ENCODE measurements around the gene SDHAF2.
"Not testable (repeated sequence)": the region's sequence is repeated elsewhere in the genome, so short reads cannot be mapped to it uniquely, and the experiment has no call there.

The SDHAF2 gene

DNA sequence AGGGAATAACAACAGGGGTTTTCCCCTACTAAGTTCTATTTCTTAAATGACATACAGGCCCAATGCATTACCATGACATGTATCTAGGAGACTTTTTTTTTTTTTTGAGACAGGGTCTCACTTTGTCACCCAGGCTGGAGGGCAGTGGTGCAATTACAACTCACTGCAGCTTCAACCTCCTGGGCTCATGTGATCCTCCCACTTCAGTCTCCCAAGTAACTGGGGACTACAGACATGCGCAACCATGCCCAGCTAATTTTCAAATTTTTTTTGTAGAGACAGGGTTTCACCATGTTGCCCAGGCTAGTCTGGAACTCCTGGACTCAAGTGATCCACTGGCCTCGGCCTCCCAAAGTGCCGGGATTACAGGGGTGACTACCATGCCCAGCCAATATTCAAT lies 7.7 kb upstream of the SDHAF2 start:
- Histone ChIP-seq H3K27me3 (ENCODE audit: control insufficient read depth, insufficient read depth, low read length, poor library complexity, severe bottlenecking) (no peaks in the 10 kb centered on the region), H3K27ac (ENCODE audit: insufficient read depth, low read depth, low read length, poor library complexity, severe bottlenecking) (no peak overlapping the region), H3K36me3 (ENCODE audit: control insufficient read depth, insufficient read depth, low read length) (peaks cover 56% of the 10 kb centered on the region), H3K4me3 (ENCODE audit: insufficient read depth, low read depth, low read length) (no peak overlapping the region), H3K4me1 (ENCODE audit: control insufficient read depth, insufficient read depth, low read length) (no peaks in the 10 kb centered on the region), H3K9me3 (ENCODE audit: control insufficient read depth, low read length) (no peaks in the 10 kb centered on the region)
- 91 to 95% methylated on average over 3 of the region's 3 CpGs for WGBS, 2 experiments

DNA sequence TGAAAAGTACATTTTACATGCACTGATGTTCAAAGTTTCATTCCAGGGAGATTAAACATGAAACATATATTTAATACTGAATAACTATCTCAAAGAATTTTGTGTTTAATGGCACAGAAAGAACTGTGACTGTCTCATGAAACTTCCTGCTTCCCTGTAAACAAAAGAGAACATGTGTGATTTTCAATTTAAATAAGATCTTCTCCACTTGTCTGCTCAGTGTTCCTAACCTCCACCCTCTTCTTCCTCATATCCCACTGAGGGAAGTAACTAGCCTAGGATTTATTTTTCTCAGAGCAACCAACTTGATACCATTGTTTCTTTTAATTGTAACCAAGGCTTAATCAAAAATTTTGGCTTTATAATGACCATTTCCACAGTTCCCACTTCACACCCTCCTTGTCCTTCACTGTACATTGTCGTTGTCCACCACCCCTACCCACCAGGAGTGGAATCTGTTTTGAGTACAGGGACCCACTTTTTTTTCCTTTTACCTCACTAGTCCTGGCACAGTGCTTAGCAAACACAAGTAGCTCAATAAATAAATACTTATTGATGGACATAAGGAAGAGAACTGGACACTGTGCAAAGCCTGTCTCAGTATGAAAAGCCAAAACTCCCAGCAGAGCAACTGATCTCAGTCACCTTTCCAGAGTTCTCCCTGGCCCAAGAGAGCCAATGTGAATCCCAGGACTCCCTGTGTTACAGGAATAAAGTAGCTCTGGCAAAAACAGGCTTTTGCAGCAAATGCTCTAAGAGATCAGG lies 4.4 kb upstream of the SDHAF2 start:
- Histone ChIP-seq H3K27ac (ENCODE audit: insufficient read depth, low read depth, low read length, poor library complexity, severe bottlenecking) (no peak overlapping the region), H3K9me3 (ENCODE audit: control insufficient read depth, low read length) (no peaks in the 10 kb centered on the region), H3K27me3 (ENCODE audit: control insufficient read depth, insufficient read depth, low read length, poor library complexity, severe bottlenecking) (no peaks in the 10 kb centered on the region), H3K4me3 (ENCODE audit: insufficient read depth, low read depth, low read length) (no peak overlapping the region), H3K36me3 (ENCODE audit: control insufficient read depth, insufficient read depth, low read length) (peaks cover 39% of the 10 kb centered on the region), H3K4me1 (ENCODE audit: control insufficient read depth, insufficient read depth, low read length) (peaks cover 5% of the 10 kb centered on the region)
- 97 to 100% methylated on average over 1 of the region's 1 CpG for WGBS, 2 experiments

DNA sequence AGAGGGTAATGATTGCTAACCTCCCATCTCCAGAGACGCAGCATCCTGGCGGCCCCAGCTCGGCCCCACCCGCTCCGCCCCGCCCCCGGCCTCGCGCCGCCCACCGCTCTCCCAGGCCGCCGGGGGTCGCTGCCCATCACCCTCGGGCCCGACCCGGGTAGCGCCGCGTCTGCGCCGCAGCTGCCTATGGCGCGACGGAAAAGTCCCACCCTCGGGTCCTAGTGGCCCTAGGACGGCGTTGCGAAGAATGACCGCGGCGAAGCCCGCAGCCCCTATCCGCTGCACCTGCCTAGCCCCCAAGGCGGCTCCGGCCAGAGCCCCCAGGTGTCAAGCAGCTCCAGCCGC lies 606 bp upstream of the SDHAF2 start:
- peaks cover 22% of the 10 kb centered on the region for H3K36me3 ChIP-seq (ENCODE audit: control insufficient read depth, insufficient read depth, low read length)
- peaks cover 7% of the 10 kb centered on the region for H3K4me1 ChIP-seq (ENCODE audit: control insufficient read depth, insufficient read depth, low read length)

DNA sequence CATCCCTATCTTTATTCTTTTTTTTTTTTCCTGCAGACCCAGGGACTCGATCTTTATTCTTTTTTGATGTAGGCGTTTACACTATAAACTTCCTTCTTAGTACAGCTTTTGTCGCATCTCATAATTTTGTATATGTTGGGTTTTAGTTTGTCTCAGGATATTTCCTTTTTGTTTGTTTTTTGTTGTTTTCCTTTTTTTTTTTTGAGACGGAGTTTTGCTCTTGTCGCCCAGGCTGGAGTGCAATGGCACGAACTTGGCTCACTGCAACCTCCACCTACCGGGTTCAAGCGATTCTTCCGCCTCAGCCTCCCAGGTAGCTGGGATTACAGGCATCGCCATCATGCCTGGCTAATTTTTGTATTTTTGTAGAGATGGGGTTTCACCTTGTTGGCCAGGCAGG lies 915 bp downstream of the SDHAF2 start:
- 83% methylated on average over 9 of the region's 10 CpGs for WGBS, 2 experiments
- H3K4me3 ChIP-seq (ENCODE audit: insufficient read depth, low read depth, low read length): peak overlapping the region; percentile 97
- H3K4me1 ChIP-seq (ENCODE audit: control insufficient read depth, insufficient read depth, low read length); H3K27ac ChIP-seq (ENCODE audit: insufficient read depth, low read depth, low read length, poor library complexity, severe bottlenecking); H3K27me3 ChIP-seq (ENCODE audit: control insufficient read depth, insufficient read depth, low read length, poor library complexity, severe bottlenecking); H3K9me3 ChIP-seq (ENCODE audit: control insufficient read depth, low read length): not testable (repeated sequence)
- peaks cover 17% of the 10 kb centered on the region for H3K36me3 ChIP-seq (ENCODE audit: control insufficient read depth, insufficient read depth, low read length)

More for the DNA sequence above, 606 bp upstream of the SDHAF2 start:
- peak overlapping the region; percentile 99 for H3K27ac ChIP-seq (ENCODE audit: insufficient read depth, low read depth, low read length, poor library complexity, severe bottlenecking)
- WGBS, 2 experiments: 0% methylated on average over 37 of the region's 37 CpGs
- H3K4me3 ChIP-seq (ENCODE audit: insufficient read depth, low read depth, low read length): peak overlapping the region; percentile 97
- H3K27me3 ChIP-seq (ENCODE audit: control insufficient read depth, insufficient read depth, low read length, poor library complexity, severe bottlenecking): no peaks in the 10 kb centered on the region
- H3K9me3 ChIP-seq (ENCODE audit: control insufficient read depth, low read length): no peaks in the 10 kb centered on the region

DNA sequence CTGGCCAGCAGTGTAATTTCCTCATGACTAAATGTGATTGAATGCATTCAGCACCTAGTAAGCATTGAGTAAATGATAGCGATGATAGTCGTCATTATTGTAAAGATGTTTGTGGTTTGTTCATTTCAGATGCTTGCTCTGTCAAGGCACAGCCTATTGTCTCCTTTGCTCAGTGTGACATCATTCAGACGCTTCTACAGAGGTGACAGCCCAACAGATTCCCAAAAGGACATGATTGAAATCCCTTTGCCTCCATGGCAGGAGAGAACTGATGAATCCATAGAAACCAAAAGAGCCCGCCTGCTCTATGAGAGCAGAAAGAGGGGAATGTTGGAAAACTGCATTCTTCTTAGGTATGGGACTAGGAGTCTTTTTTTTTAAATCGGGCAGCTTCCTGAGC lies 7.6 kb downstream of the SDHAF2 start:
- peaks cover 4% of the 10 kb centered on the region for H3K4me1 ChIP-seq (ENCODE audit: control insufficient read depth, insufficient read depth, low read length)
- peaks cover 43% of the 10 kb centered on the region for H3K36me3 ChIP-seq (ENCODE audit: control insufficient read depth, insufficient read depth, low read length)
- 96 to 97% methylated on average over 5 of the region's 5 CpGs for WGBS, 2 experiments
- no peaks in the 10 kb centered on the region for H3K27me3 ChIP-seq (ENCODE audit: control insufficient read depth, insufficient read depth, low read length, poor library complexity, severe bottlenecking)
- no peak overlapping the region for H3K27ac ChIP-seq (ENCODE audit: insufficient read depth, low read depth, low read length, poor library complexity, severe bottlenecking)
- H3K9me3 ChIP-seq (ENCODE audit: control insufficient read depth, low read length): no peaks in the 10 kb centered on the region
- no peak overlapping the region for H3K4me3 ChIP-seq (ENCODE audit: insufficient read depth, low read depth, low read length)

DNA sequence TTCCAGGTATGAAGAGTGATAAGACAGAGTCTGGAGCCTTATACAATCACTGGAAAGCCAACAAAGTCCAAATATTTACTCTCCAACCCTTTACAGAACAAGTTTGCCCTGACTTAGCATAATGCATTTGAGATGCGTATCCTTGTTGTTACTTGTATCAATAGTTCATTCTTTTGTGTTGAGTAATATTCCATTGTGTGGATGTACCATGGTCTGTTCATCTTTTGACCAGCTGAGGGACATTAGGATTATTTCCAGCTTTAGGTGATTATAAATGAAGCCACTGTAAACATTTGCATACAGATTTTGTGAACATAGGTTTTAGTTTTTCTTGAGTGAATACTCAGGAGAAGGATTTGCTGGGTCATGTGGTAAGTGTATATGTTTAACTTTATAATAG lies 9.7 kb downstream of the SDHAF2 start:
- Histone ChIP-seq H3K4me1 (ENCODE audit: control insufficient read depth, insufficient read depth, low read length) (peaks cover 4% of the 10 kb centered on the region), H3K27me3 (ENCODE audit: control insufficient read depth, insufficient read depth, low read length, poor library complexity, severe bottlenecking) (no peaks in the 10 kb centered on the region), H3K4me3 (ENCODE audit: insufficient read depth, low read depth, low read length) (no peak overlapping the region), H3K36me3 (ENCODE audit: control insufficient read depth, insufficient read depth, low read length) (peaks cover 54% of the 10 kb centered on the region), H3K9me3 (ENCODE audit: control insufficient read depth, low read length) (no peaks in the 10 kb centered on the region), H3K27ac (ENCODE audit: insufficient read depth, low read depth, low read length, poor library complexity, severe bottlenecking) (no peak overlapping the region)
- WGBS, 2 experiments: 97 to 100% methylated on average over 1 of the region's 1 CpG

DNA sequence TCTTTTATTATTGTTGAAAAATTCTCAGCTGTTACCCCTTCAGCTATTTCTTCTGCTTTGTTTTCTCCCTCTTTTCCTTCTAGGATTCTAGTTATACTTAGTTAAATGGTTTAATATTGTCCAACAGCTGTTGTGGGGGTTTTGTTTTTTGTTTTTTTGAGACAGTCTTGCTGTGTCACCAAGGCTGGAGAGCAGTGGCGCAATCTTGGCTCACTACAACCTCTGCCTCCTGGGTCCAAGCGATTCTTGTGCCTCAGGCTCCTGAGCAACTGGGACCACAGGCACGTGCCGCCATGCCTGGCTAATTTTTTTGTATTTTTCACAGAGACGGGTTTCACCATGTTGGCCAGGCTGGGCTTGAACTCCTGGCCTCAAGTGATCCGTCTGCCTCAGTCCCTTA lies 12.7 kb downstream of the SDHAF2 start:
- Histone ChIP-seq H3K27me3 (ENCODE audit: control insufficient read depth, insufficient read depth, low read length, poor library complexity, severe bottlenecking) (no peaks in the 10 kb centered on the region), H3K4me3 (ENCODE audit: insufficient read depth, low read depth, low read length) (no peak overlapping the region), H3K9me3 (ENCODE audit: control insufficient read depth, low read length) (no peaks in the 10 kb centered on the region), H3K36me3 (ENCODE audit: control insufficient read depth, insufficient read depth, low read length) (peaks cover 47% of the 10 kb centered on the region), H3K27ac (ENCODE audit: insufficient read depth, low read depth, low read length, poor library complexity, severe bottlenecking) (no peak overlapping the region), H3K4me1 (ENCODE audit: control insufficient read depth, insufficient read depth, low read length) (peaks cover 13% of the 10 kb centered on the region)
- WGBS, 2 experiments: 90 to 96% methylated on average over 6 of the region's 6 CpGs

DNA sequence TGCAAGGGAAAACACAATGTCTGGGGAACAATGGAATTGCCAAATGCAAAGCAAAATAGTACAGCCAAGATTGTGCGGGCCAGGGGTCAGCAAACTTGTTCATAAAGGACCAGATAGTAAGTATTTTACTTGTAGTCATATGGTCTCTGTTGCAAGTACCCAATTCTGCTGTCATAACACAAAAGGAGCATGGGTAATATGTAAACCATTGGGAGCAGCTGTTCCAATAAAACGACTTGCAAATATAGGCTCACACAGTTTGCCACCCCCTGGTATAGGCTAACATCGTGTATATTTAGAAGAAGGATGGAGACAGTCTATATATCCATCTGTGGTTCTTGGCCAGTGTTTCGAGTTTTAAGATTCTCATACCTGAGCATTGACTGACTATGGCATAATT lies 15.6 kb downstream of the SDHAF2 start:
- no peaks in the 10 kb centered on the region for H3K9me3 ChIP-seq (ENCODE audit: control insufficient read depth, low read length)
- no peaks in the 10 kb centered on the region for H3K27me3 ChIP-seq (ENCODE audit: control insufficient read depth, insufficient read depth, low read length, poor library complexity, severe bottlenecking)
- no peak overlapping the region for H3K4me3 ChIP-seq (ENCODE audit: insufficient read depth, low read depth, low read length)
- peaks cover 13% of the 10 kb centered on the region for H3K4me1 ChIP-seq (ENCODE audit: control insufficient read depth, insufficient read depth, low read length)
- H3K36me3 ChIP-seq (ENCODE audit: control insufficient read depth, insufficient read depth, low read length): peaks cover 38% of the 10 kb centered on the region
- WGBS, 2 experiments: 87 to 92% methylated on average over 4 of the region's 4 CpGs
- no peak overlapping the region for H3K27ac ChIP-seq (ENCODE audit: insufficient read depth, low read depth, low read length, poor library complexity, severe bottlenecking)

DNA sequence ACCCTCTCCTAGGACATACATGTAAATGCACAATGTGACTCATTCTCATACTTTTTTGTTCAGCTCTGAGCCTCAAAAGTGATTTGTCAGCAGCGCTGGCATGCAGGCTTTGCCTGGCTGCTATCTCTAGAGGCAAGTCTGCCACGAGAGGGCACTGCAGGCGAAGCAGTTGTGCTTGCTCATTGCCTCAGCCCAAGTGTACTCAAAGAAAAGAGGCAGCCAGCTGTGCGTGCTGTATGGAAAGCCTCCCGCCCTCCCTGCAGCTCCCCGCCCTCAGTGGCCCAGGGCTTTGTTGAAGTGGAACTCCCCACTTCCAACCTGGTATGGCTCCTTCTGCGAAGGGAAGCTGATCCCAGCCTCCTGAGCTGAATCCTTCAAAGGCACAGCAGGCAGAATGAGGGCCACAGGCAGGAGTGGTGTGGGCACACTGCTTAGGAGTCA lies 16.3 kb downstream of the SDHAF2 start:
- 1 to 3% methylated on average over 7 of the region's 7 CpGs for WGBS, 2 experiments
- Histone ChIP-seq H3K9me3 (ENCODE audit: control insufficient read depth, low read length) (no peaks in the 10 kb centered on the region), H3K4me3 (ENCODE audit: insufficient read depth, low read depth, low read length) (no peak overlapping the region), H3K27me3 (ENCODE audit: control insufficient read depth, insufficient read depth, low read length, poor library complexity, severe bottlenecking) (no peaks in the 10 kb centered on the region), H3K27ac (ENCODE audit: insufficient read depth, low read depth, low read length, poor library complexity, severe bottlenecking) (peak overlapping the region; percentile 54), H3K36me3 (ENCODE audit: control insufficient read depth, insufficient read depth, low read length) (peaks cover 37% of the 10 kb centered on the region), H3K4me1 (ENCODE audit: control insufficient read depth, insufficient read depth, low read length) (peaks cover 13% of the 10 kb centered on the region)

DNA sequence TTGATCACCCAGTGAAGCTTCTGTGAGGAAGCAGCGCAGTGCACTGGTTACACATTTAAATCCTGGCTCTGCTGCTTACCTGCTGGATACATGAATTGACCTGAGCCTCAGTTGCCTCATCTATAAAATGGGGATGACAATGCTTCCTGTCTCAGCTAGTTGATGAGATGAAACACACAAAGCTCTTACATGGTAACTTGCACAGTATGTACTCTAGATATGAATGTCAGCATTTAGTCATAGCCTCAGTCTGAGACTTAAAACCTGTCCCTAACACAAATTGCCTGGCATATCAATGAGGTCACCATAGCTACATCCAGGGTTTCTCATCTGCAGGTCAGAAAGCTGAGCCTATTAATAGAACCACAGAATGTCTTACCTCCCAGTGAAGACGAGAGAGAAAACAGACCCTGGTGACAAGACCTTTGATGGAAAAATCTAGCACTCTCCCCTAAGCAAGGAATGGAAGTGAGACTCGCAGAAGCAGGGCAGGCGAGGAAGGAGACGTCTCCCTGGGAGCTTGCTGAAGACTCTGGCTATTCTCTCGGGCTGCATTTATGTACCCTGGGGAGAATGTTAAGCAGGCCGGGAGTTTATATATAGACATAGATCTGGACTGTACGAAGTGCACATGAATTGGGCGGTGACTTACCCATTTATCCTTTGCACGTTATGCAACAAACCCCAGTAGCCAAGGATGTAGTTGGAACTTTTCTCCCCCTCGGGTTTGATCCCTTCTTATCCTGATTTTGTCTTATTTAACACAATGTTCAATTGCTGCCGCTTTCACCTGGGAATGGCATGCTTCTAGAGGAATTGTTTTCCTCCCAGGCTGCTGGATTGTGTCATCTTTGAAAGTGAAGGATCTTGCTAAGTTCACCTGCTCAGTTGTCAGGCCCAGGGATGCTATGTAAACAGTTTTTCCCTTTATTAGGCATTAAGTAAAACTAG lies 18.0 kb downstream of the SDHAF2 start:
- H3K4me1 ChIP-seq (ENCODE audit: control insufficient read depth, insufficient read depth, low read length): peaks cover 13% of the 10 kb centered on the region
- 95% methylated on average over 12 of the region's 12 CpGs for WGBS, 2 experiments
- H3K4me3 ChIP-seq (ENCODE audit: insufficient read depth, low read depth, low read length): no peak overlapping the region
- no peaks in the 10 kb centered on the region for H3K9me3 ChIP-seq (ENCODE audit: control insufficient read depth, low read length)
- peaks cover 34% of the 10 kb centered on the region for H3K36me3 ChIP-seq (ENCODE audit: control insufficient read depth, insufficient read depth, low read length)
- no peak overlapping the region for H3K27ac ChIP-seq (ENCODE audit: insufficient read depth, low read depth, low read length, poor library complexity, severe bottlenecking)
- no peaks in the 10 kb centered on the region for H3K27me3 ChIP-seq (ENCODE audit: control insufficient read depth, insufficient read depth, low read length, poor library complexity, severe bottlenecking)

Measured in ectodermal cell (in vitro differentiated cells).